GM19238 (cell line): ENCODE data around the gene JPH3.

Experiments used
- DNase-seq: peaks from one replicate; pipeline ENCODE4 v3.0.0; 2011; ENCODE audit warnings: low spot score; ENCODE audit not compliant: insufficient read length

Gene JPH3

GRCh38 chr16:87652799-87653198 is 50.5 kb downstream of the JPH3 start:
- no peak for DNase-seq

GRCh38 chr16:87653234-87653633 is 50.9 kb downstream of the JPH3 start:
- DNase-seq, result no peak

- DNase-seq, result no peak
Observed at GRCh38 chr16:87654826-87655225, 52.5 kb downstream of the JPH3 start.

- DNase-seq, result no peak
Observed at GRCh38 chr16:87656328-87656727, 54.0 kb downstream of the JPH3 start.

- DNase-seq, result no peak
Observed at GRCh38 chr16:87657621-87658192, 55.4 kb downstream of the JPH3 start.

- no peak for DNase-seq
Observed at GRCh38 chr16:87658564-87659225, 56.4 kb downstream of the JPH3 start.

- DNase-seq, result no peak
Observed at GRCh38 chr16:87661561-87661960, 59.3 kb downstream of the JPH3 start.

- no peak for DNase-seq
Observed at GRCh38 chr16:87662254-87663204, 60.2 kb downstream of the JPH3 start.

- DNase-seq, result no peak
Observed at GRCh38 chr16:87664792-87665191, 62.5 kb downstream of the JPH3 start.

GRCh38 chr16:87665193-87665592 is 62.9 kb downstream of the JPH3 start:
- DNase-seq, result no peak

- no peak for DNase-seq
Observed at GRCh38 chr16:87666919-87667318, 64.6 kb downstream of the JPH3 start.

- DNase-seq, result no peak
Observed at GRCh38 chr16:87667443-87667842, 65.1 kb downstream of the JPH3 start.

GRCh38 chr16:87667946-87668345 is 65.6 kb downstream of the JPH3 start:
- no peak for DNase-seq

- DNase-seq, result no peak
Observed at GRCh38 chr16:87669672-87670071, 67.4 kb downstream of the JPH3 start.

- DNase-seq, result no peak
Observed at GRCh38 chr16:87671221-87671620, 68.9 kb downstream of the JPH3 start.

- DNase-seq, result no peak
Observed at GRCh38 chr16:87671715-87672270, 69.5 kb downstream of the JPH3 start.

GRCh38 chr16:87674419-87674818 is 72.1 kb downstream of the JPH3 start:
- no peak for DNase-seq

GRCh38 chr16:87675111-87675719 is 72.9 kb downstream of the JPH3 start:
- DNase-seq, result no peak

- no peak for DNase-seq
Observed at GRCh38 chr16:87677830-87678229, 75.5 kb downstream of the JPH3 start.

GRCh38 chr16:87678618-87679017 is 76.3 kb downstream of the JPH3 start:
- no peak for DNase-seq

- no peak for DNase-seq
Observed at GRCh38 chr16:87679593-87680271, 77.4 kb downstream of the JPH3 start.
